GM19452 (cell line): Measurements from ENCODE around the gene ANKRD10.
"Not testable (repeated sequence)": the region's sequence is repeated elsewhere in the genome, so short reads cannot be mapped to it uniquely, and the experiment has no call there.

ENCODE experiments used
- ATAC-seq: cut with Tn5 transposase; IDR thresholded peaks from one replicate; pipeline ENCODE4 v1.9.1; 2021; ENCODE audit not compliant: unreplicated experiment

Gene ANKRD10

GRCh38 chr13:110915057-110915873, at the start of gene ANKRD10:
TSS of gene ANKRD10 (minus strand) at chr13:110915069. CDS start at chr13:110914934, 135 bp downstream.
- ATAC-seq = peak; percentile 77

DNA sequence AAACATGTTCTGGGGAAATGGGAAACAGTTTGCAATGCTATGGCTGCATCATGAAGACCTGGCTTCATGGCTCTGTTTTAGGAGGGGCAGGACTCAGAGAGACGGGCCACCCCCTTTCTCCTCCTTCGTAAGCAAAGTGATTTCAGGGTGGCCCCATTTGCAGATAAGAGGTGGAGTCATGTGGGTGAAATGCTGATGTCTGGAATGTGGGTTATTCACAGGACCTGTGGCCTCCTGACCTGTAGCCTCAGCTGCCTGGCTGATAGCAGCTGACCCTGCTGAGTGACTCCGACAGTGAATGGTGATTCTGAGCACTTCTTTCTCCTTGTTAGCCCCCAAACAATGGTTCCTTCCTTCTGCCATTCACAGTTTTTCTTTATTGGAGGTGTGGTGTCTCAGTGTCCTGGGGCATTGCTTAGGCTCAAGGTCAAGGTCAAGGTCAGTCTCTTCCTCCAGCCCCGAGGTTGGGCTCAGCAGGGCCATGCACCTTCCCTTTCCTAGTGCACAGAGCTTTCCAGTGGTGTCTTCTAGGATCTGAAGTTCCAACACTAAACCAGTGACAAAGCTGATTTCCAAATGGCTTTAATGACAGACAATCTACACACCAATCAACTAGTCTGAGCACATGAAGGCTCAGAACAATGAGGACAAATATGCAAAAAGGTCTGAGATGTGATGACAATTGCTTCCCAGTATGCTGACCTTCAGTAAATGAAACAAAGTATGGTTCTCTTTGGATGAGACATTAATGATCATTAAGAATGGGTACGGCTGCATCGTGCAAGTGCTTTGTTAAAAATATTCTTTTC, 49.6 kb upstream of the ANKRD10 start:
- ATAC-seq = no peak

- no peak for ATAC-seq
These were observed 48.7 kb upstream of the ANKRD10 start for GRCh38 chr13:110963554-110963970.

GRCh38 chr13:110961959-110962358, 47.1 kb upstream of the ANKRD10 start:
- ATAC-seq = no peak

GRCh38 chr13:110960204-110960603, 45.3 kb upstream of the ANKRD10 start:
- ATAC-seq = no peak

- ATAC-seq = no peak
These were observed 43.1 kb upstream of the ANKRD10 start for GRCh38 chr13:110957931-110958330.

DNA sequence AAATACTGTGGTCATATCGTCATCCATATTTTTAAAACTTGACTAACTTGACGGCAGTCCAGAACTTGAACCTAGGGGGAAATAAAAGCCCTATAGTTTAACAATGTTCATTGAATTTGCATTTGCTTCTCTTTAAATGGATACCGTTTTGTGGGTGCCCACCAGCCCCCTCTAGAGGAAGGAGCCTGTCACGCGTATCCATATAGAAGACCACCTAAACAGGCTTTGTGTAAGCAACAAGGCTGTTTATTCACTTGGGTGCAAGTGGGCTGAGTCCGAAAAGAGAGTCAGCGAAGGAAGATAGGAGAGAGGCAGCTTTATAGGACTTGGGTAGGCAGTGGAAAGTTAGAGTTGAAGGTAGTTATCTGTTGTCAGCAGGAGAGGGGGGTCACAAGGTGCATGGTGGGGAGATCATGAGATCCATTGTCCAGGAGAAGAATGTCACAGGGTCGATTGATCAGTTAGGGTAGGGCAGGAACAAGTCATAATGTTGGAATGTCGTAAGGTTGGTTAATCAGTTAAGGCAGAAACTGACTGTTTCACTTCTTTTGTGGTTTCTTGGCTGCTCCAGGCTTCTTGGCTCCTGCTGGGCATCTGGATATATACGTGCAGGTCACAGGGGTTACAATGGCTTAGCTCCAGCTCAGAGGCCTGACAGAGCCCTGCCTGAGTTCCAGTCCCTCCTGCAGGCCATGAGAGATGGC, 42.5 kb upstream of the ANKRD10 start:
- ATAC-seq = no peak

GRCh38 chr13:110956216-110956615, 41.3 kb upstream of the ANKRD10 start:
- not testable (repeated sequence) for ATAC-seq

- not testable (repeated sequence) for ATAC-seq
These were observed 40.7 kb upstream of the ANKRD10 start for GRCh38 chr13:110955608-110956007.

- ATAC-seq = peak; percentile 76
These were observed 40.2 kb upstream of the ANKRD10 start for GRCh38 chr13:110955072-110955503.

- not testable (repeated sequence) for ATAC-seq
These were observed 39.7 kb upstream of the ANKRD10 start for GRCh38 chr13:110954533-110954920.

DNA sequence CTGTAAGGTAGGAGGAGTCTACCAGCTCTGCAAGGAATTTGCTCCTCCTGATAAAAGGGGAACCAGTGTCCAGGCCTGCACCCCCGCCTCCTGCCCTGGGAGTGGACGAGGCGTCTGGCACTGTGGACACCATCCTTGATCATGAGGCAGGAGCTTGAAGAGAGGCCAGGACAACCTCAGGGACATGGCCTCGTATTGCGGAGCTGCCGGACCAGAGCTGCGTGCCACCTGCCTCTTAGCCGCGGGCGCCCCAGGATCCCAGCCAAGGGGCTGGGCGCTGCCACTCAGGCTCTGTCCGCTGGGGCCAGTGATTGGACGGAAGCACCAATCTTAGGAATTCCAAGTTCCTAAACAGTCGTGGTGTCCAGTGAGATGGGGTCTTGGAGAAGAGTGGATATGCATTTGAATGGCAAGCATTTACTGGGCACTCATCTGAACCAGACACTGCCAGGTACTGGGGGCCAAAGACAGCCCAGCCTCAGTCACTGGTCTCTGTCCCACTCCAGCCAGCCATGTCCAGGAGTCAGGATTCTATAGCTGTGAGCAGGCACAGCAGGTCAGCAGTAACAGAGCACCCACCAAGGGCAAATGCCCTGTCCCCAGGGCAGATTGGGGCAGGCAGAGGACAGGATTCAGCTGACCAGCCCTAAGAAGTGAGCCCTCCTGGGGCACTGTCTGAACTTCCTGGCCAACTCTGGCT, 39.1 kb upstream of the ANKRD10 start:
- ATAC-seq = no peak

GRCh38 chr13:110953416-110953815, 38.5 kb upstream of the ANKRD10 start:
- no peak for ATAC-seq

- peak; percentile 54 for ATAC-seq
These were observed 37.3 kb upstream of the ANKRD10 start for GRCh38 chr13:110952135-110952534.

DNA sequence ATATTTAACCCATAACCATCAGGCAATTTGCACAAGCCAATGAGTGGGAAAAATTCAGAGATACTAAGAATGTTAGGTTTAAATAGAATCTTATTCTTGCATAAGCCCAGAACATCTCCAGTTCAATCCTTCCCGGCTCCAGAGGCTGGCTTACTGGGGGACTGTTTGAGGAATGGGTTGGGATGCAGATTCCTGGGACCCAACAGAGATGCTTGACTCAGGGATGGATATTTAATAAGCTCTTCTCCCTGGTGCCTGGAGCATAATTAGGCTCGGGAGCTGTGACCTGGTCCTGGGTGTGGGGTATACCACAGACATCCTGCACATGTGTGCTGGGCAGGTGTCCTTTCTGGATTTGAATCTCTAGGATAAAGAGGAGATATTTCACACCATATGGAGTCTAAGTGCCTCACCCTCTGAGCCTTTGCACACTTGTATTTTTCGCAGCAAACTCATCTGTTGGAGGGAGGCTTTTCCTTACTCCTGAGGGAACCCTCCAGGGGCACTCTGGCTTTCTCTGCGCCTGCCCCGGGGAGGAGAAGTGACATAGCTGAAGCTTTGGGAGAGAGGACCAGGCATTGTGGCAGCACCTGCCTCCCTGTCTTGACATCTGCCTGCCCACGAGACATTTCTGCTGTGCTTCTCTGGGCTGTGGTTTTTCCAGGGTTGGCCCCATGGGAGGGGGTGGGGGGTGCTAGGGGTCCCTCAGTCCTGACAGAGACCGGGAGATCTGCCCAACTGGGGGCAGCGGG, 36.1 kb upstream of the ANKRD10 start:
- no peak for ATAC-seq

DNA sequence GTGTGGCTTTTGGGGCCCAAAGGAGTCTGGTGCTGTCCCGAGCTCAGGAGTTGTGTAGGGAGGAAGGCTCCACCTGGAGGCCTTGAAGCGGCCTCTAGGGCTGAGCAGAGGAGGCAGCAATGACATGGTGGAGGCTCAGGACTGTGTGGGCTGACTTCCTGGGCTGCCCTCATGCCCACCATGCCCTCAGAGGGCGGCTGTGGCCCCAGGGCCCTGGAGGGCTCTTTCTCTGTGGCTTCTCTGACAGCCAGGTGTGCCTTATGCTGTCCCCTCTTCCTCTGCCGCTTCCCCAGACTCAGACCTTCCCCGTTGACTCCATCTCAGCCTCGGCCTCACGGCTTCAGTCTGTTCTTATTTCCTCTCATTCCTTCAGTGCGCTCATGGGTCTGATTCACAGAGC, 35.5 kb upstream of the ANKRD10 start:
- ATAC-seq = no peak

GRCh38 chr13:110949628-110950027, 34.8 kb upstream of the ANKRD10 start:
- ATAC-seq = no peak

DNA sequence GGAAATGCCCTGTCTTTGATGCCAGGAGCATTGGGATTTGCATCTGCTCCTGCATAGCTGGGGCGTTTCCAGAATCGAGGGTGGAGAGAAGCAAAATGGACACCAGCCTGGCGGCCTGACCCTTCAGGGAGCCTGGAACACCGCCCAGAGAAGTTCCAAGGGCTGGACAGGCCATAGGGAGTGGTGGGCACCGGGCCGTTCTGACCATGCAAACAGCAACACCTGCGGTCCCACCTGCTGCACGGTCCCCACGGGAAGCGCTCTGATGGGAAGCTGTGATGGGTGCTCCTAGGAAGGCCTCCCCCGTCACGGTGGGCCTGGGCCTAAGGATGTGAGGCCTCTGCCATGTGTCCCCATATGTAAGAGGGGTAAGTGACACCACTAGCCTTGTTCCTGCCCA, 34.2 kb upstream of the ANKRD10 start:
- ATAC-seq = no peak

GRCh38 chr13:110947338-110947737, 32.5 kb upstream of the ANKRD10 start:
- ATAC-seq = not testable (repeated sequence)
